Ascending aorta (tissue), 2 donors: Measurements from ENCODE around the gene TLE2. TPM values are rescaled to one million over a fixed set of nuclear protein-coding genes. Genes with fewer than 3 reads are reported as not detected.
"Not testable (repeated sequence)": the region's sequence is repeated elsewhere in the genome, so short reads cannot be mapped to it uniquely, and the experiment has no call there.

ENCODE experiments used
- DNase-seq, 2 donors: peaks; one replicate each; pipeline ENCODE4 v3.0.0-alpha.2; 2019; ENCODE audit warnings: low spot score in 2 of 2
- H3K27ac ChIP-seq, 2 donors: fragments of 200-600 bp; sonication (generic); one replicate each; pipeline ENCODE4 v1.5.1; 2016 to 2017; ENCODE audit warnings: mild to moderate bottlenecking in 1 of 2
- H3K27me3 ChIP-seq: fragments of 200-600 bp; sonication (generic); one replicate; pipeline ENCODE4 v1.5.1; 2017
- H3K36me3 ChIP-seq, 2 donors: fragments of 200-600 bp; sonication (generic); one replicate each; pipeline ENCODE4 v1.5.1; 2016
- H3K4me1 ChIP-seq, 2 donors: fragments of 200-600 bp; sonication (generic); one replicate each; pipeline ENCODE4 v1.5.1; 2016 to 2017; ENCODE audit warnings: mild to moderate bottlenecking in 1 of 2
- H3K4me3 ChIP-seq, 2 donors: fragments of 200-600 bp; sonication (generic); one replicate each; pipeline ENCODE4 v1.5.1; 2016 to 2017; ENCODE audit warnings: mild to moderate bottlenecking in 1 of 2
- H3K9me3 ChIP-seq, 2 donors: fragments of 200-600 bp; sonication (generic); one replicate each; pipeline ENCODE4 v1.5.1; 2016
- intact Hi-C: fragments of 100-400 bp; cut with DNase I; formaldehyde crosslinking; loops from one replicate; pipeline ENCODE4 v1.15.1; 2023
- total RNA-seq: library from RNA; depleted of rRNA; stranded (reverse); fragments of >200 nt; gene quantifications from one replicate; pipeline ENCODE4 v1.1.0, GENCODE V29; 2016
- TF ChIP-seq, protein P1 (sequence below), 3 experiments: fragments of 200-600 bp in 2 of 3; fragments of 450-650 bp in 1 of 3; sonication (generic) in 2 of 3; IDR thresholded peaks; one replicate each; pipeline ENCODE4 v1.5.1; 2016 to 2019; ENCODE audit warnings: antibody characterized with exemption in 3 of 3, mild to moderate bottlenecking in 1 of 3, moderate library complexity in 1 of 3

TLE2 gene
- total RNA-seq, 1 donor from 2014 or later: 86.3 TPM

DNA sequence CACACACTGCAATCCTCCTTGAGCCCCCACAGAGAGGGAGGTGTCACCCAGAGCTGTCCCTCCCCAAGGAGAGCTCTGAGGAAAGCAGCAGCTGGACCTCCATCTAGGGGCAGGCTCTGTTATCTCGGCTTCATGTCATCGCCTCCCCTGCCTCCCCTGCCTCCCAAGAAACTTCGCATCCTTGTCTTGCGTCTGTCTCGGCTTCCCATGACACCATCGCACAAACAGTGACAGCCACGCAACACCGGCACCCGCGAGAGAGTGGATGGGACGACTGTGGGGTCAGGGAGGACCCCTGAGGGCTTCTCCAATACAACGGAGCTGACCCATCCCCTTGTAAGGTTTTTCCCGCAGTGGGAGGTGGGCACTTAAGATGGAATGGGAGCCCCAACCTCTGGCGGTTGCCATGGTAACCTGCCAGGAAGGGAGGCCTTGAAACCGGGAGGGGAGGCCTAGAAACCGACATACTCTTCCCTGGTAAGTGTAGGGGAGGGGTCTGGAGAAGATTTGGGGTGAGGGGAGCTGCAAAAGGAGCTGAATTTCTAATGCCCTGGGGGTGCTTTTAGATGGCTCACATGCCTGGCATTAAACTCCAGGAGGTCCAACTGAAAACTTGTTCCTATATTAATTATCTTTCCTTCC, 16.3 kb downstream of the TLE2 start:
- H3K9me3 ChIP-seq: no peaks in the 10 kb centered on the region
- intact Hi-C loops: no loop called here
- TF ChIP-seq, protein P1, sequence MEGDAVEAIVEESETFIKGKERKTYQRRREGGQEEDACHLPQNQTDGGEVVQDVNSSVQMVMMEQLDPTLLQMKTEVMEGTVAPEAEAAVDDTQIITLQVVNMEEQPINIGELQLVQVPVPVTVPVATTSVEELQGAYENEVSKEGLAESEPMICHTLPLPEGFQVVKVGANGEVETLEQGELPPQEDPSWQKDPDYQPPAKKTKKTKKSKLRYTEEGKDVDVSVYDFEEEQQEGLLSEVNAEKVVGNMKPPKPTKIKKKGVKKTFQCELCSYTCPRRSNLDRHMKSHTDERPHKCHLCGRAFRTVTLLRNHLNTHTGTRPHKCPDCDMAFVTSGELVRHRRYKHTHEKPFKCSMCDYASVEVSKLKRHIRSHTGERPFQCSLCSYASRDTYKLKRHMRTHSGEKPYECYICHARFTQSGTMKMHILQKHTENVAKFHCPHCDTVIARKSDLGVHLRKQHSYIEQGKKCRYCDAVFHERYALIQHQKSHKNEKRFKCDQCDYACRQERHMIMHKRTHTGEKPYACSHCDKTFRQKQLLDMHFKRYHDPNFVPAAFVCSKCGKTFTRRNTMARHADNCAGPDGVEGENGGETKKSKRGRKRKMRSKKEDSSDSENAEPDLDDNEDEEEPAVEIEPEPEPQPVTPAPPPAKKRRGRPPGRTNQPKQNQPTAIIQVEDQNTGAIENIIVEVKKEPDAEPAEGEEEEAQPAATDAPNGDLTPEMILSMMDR (IDR thresholded peaks at IDR 0.05): no peak
- no peak overlapping the region for H3K4me3 ChIP-seq
- H3K36me3 ChIP-seq: peaks cover 4 to 16% of the 10 kb centered on the region in 2 donors
- DNase-seq: no peak
- no peaks in the 10 kb centered on the region for H3K27me3 ChIP-seq
- H3K4me1 ChIP-seq: no peaks in the 10 kb centered on the region
- no peak overlapping the region for H3K27ac ChIP-seq

DNA sequence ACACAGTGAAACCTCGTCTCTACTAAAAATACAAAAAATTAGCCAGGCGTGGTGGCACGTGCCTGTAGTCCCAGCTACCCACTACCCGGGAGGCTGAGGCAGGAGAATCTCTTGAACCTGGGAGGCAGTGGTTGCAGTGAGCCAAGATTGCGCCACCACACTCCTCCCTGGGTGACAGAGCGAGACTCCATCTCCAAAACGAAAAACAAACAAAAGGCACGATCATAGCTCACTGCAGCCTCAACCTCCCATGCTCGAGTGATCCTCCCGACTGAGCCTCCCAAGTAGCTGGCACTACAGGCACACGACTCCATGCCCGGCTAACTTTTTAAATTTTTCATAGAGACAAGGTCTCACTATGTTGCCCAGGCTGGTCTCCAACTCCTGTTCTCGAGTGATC, 17.0 kb downstream of the TLE2 start:
- DNase-seq, H3K27ac ChIP-seq, H3K27me3 ChIP-seq, H3K9me3 ChIP-seq, H3K4me1 ChIP-seq, H3K4me3 ChIP-seq, intact Hi-C loops: not testable (repeated sequence)
- peaks cover 4 to 16% of the 10 kb centered on the region in 2 donors for H3K36me3 ChIP-seq

- no peaks in the 10 kb centered on the region for H3K27me3 ChIP-seq
- no peak overlapping the region for H3K4me3 ChIP-seq
- H3K27ac ChIP-seq: no peak overlapping the region
- H3K4me1 ChIP-seq: no peaks in the 10 kb centered on the region
- peaks cover 4 to 16% of the 10 kb centered on the region in 2 donors for H3K36me3 ChIP-seq
- intact Hi-C loops: no loop called here
- no peaks in the 10 kb centered on the region for H3K9me3 ChIP-seq
- no peak for DNase-seq
- TF ChIP-seq, protein P1 (IDR thresholded peaks at IDR 0.05): no peak
Observed at GRCh38 chr19:3010871-3011270, 18.2 kb downstream of the TLE2 start.

DNA sequence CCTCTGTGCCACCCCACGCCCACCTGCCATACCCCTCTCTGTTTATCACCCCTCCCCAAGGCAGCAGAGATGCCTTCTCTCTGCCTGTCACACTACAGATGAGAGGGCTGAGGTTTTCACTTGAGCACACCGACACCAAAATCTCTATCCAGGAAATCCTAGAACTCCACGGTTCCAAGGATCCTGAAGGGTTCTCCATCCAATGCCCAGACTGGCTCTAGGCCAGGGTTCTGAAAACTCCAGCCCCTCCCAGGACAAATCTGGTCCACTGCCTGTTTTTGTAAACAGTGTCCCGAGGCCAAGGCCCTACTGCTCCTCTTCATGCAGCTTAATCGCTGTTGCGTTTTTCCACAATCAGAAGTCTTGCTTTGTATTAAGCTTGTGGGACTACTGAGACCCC, 20.1 kb downstream of the TLE2 start:
- DNase-seq: no peak
- H3K4me3 ChIP-seq: no peak overlapping the region
- no peak overlapping the region for H3K27ac ChIP-seq
- no peaks in the 10 kb centered on the region for H3K9me3 ChIP-seq
- peaks cover 6 to 22% of the 10 kb centered on the region in 2 donors for H3K36me3 ChIP-seq
- intact Hi-C loops: no loop called here
- no peaks in the 10 kb centered on the region for H3K27me3 ChIP-seq
- TF ChIP-seq, protein P1 (IDR thresholded peaks at IDR 0.05): no peak
- no peaks in the 10 kb centered on the region for H3K4me1 ChIP-seq

- DNase-seq: no peak
- Histone ChIP-seq H3K27ac (no peak overlapping the region), H3K4me3 (no peak overlapping the region), H3K27me3 (no peaks in the 10 kb centered on the region), H3K9me3 (no peaks in the 10 kb centered on the region), H3K36me3 (peaks cover 7 to 22% of the 10 kb centered on the region in 2 donors), H3K4me1 (no peaks in the 10 kb centered on the region)
- TF ChIP-seq, protein P1 (IDR thresholded peaks at IDR 0.05): no peak
- intact Hi-C loops: no loop called here
Observed at GRCh38 chr19:3007975-3008374, 21.1 kb downstream of the TLE2 start.

DNA sequence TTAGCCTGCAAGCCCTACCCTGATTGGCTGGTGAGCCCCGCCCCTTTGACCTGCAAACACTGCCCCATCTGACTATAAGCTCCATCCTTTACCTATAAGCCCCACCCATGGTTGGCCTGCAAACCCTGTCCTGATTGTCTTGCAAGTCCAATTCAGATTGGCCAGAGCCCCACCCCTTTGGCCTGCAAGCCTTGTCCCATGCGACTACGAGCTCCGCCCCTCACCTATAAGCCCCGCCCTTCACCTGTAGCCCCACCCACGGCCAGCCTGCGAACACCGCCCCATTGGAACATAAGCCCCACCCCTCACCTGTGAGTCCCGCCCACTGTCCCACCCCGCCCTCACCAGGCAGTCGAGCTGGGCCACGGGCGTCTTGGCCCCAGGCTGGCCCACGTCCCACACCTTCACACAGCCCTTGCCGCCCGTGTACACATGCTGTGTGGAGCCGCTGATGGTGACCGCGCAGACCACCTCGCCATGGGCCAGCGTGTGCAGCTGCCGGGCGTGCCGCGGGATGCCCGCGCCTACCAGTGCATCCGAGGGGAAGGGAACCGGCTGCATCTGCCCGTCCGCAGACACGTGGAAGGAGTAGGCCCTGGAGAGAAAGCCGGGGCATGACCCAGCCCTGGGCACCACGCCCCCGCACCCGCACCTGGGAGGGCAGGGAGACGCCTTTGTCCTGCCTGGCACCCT, 22.9 kb downstream of the TLE2 start:
- Histone ChIP-seq H3K27ac (no peak overlapping the region), H3K36me3 (peaks cover 7 to 22% of the 10 kb centered on the region in 2 donors), H3K4me3 (no peak overlapping the region), H3K4me1 (no peaks in the 10 kb centered on the region), H3K9me3 (no peaks in the 10 kb centered on the region), H3K27me3 (no peaks in the 10 kb centered on the region)
- no peak for DNase-seq
- TF ChIP-seq, protein P1 (IDR thresholded peaks at IDR 0.05): no peak
- intact Hi-C loops: no loop called here
